Keratinocyte (primary cell): ENCODE measurements around the gene CAPN7.

Experiments
- CTCF ChIP-seq, 3 experiments: IDR thresholded peaks in 1 of 3; conservative IDR thresholded peaks in 1 of 3; optimal IDR thresholded peaks in 1 of 3; 2 replicates in 2 of 3; 3 replicates in 1 of 3; pipeline versions ENCODE3 to v1.5.1; 2011; ENCODE audit warnings: low read length in 3 of 3, mild to moderate bottlenecking in 3 of 3, moderate library complexity in 2 of 3, control low read depth in 1 of 3, inconsistent platforms in 1 of 3; ENCODE audit not compliant: insufficient read depth in 2 of 3; ENCODE audit errors: extremely low read depth in 1 of 3
- EZH2 ChIP-seq: IDR thresholded peaks from one replicate; pipeline ENCODE4 v1.6.1; 2012; ENCODE audit warnings: inconsistent platforms, mild to moderate bottlenecking, low read length, moderate library complexity

- no peak for TF ChIP-seq CTCF (optimal IDR thresholded peaks at IDR 0.05 in 1 of 3, IDR thresholded peaks at IDR 0.05 in 1 of 3, conservative IDR thresholded peaks at IDR 0.05 in 1 of 3; ENCODE audit: extremely low read depth in 1 of 3, insufficient read depth in 2 of 3, low read length in 3 of 3)
- no peak for TF ChIP-seq EZH2
Measured at GRCh38 chr3:15301761-15302160, 95.7 kb downstream of the CAPN7 start.
